K562 (cell line): ENCODE results near the gene CCNL1. TPM values are rescaled to one million over a fixed set of nuclear protein-coding genes. Genes with fewer than 3 reads are reported as not detected.

Experiments used
- BCL6 ChIP-seq: fragments of 250-450 bp; sonication (Bioruptor Pico); IDR thresholded peaks from 2 replicates; pipeline ENCODE4 v1.4.0; 2020
- FIP1L1 ChIP-seq: fragments of 200-400 bp; formaldehyde crosslinking; IDR thresholded peaks from 2 replicates; pipeline ENCODE4 v1.6.1; 2018; ENCODE audit warnings: mild to moderate bottlenecking, low read depth, low read length; ENCODE audit not compliant: poor library complexity, severe bottlenecking
- FOXK2 ChIP-seq, 2 experiments: fragments of 450-650 bp; IDR thresholded peaks in 1 of 2; conservative IDR thresholded peaks in 1 of 2; 2 replicates each; pipeline ENCODE4 v1.6.1; 2016; ENCODE audit warnings: low read depth in 2 of 2, mild to moderate bottlenecking in 1 of 2
- HOMEZ ChIP-seq: fragments of 250-450 bp; sonication (Bioruptor Pico); IDR thresholded peaks from 2 replicates; pipeline ENCODE4 v1.4.0; 2020; ENCODE audit warnings: mild to moderate bottlenecking, moderate library complexity
- MED1 ChIP-seq: sonication (generic); formaldehyde crosslinking; IDR thresholded peaks from 2 replicates; pipeline ENCODE4 v1.8.1; 2023; ENCODE audit warnings: missing genetic modification reagents, borderline replicate concordance
- PRMT5 ChIP-seq: sonication (generic); formaldehyde crosslinking; IDR thresholded peaks from 2 replicates; pipeline ENCODE4 v1.5.0; 2020; ENCODE audit warnings: missing genetic modification reagents
- SMARCA5 ChIP-seq: fragments of 450-650 bp; IDR thresholded peaks from 2 replicates; pipeline ENCODE4 v1.6.1; 2016
- TAL1 ChIP-seq: fragments of 450-650 bp; IDR thresholded peaks from 2 replicates; pipeline ENCODE4 v1.6.1; 2016; ENCODE audit warnings: mild to moderate bottlenecking
- TBP ChIP-seq: optimal IDR thresholded peaks from 2 replicates; pipeline ENCODE3; 2011; ENCODE audit warnings: low read depth, low read length, improper control_type of control experiment
- TSC22D4 ChIP-seq: fragments of 450-650 bp; IDR thresholded peaks from 2 replicates; pipeline ENCODE4 v1.6.1; 2016; ENCODE audit warnings: missing genetic modification characterization, missing biosample characterization, control low read depth
- XRCC3 ChIP-seq: fragments of 450-650 bp; IDR thresholded peaks from 2 replicates; pipeline ENCODE4 v1.6.1; 2017; ENCODE audit warnings: mild to moderate bottlenecking, moderate library complexity
- ZC3H11A ChIP-seq: IDR thresholded peaks from 2 replicates; pipeline ENCODE4 v1.6.1; 2012; ENCODE audit warnings: low read depth, low read length, improper control_type of control experiment
- ZNF121 ChIP-seq: sonication (generic); formaldehyde crosslinking; conservative IDR thresholded peaks from 2 replicates; pipeline ENCODE4 v1.8.0; 2022; ENCODE audit warnings: missing genetic modification reagents
- ZNF184 ChIP-seq: sonication (generic); formaldehyde crosslinking; IDR thresholded peaks from 2 replicates; pipeline ENCODE4 v1.5.0; 2020; ENCODE audit warnings: missing genetic modification reagents
- ZNF217 ChIP-seq: sonication (generic); formaldehyde crosslinking; IDR thresholded peaks from 2 replicates; pipeline ENCODE4 v1.8.0; 2022; ENCODE audit warnings: mild to moderate bottlenecking, missing genetic modification reagents
- ZNF444 ChIP-seq: fragments of 250-450 bp; sonication (Bioruptor Pico); IDR thresholded peaks from 2 replicates; pipeline ENCODE4 v1.4.0; 2020; ENCODE audit warnings: mild to moderate bottlenecking, moderate library complexity
- ZNF57 ChIP-seq: fragments of 450-650 bp; formaldehyde crosslinking; IDR thresholded peaks from 2 replicates; pipeline ENCODE4 v1.4.0; 2020; ENCODE audit warnings: mild to moderate bottlenecking, moderate library complexity
- ZNF77 ChIP-seq: fragments of 250-450 bp; sonication (Bioruptor Pico); IDR thresholded peaks from 2 replicates; pipeline ENCODE4 v1.5.0; 2020
- polyA plus RNA-seq, 8 experiments: library from polyadenylated mRNA; depleted of rRNA in 4 of 8; stranded (reverse) in 5 of 8; unstranded in 3 of 8; fragments of >200 nt; fragmentation: Nextera tagmentation in 2 of 8; fragmentation: Illumina TruSeq in 1 of 8; extraction: Ambion mirVana in 2 of 8; extraction: Trizol in 1 of 8; gene quantifications; 2 replicates each; pipeline versions ENCODE4 v1.2.1 to v1.2.3, GENCODE V29; 2011 to 2014; ENCODE audit warnings: inconsistent platforms in 1 of 8, missing spikeins in 1 of 8
- total RNA-seq, 7 experiments: library from RNA; depleted of rRNA in 6 of 7; stranded (reverse); fragments of >200 nt in 6 of 7; fragmentation: Illumina TruSeq in 2 of 7; extraction: Trizol in 2 of 7; gene quantifications; 2 replicates each; pipeline versions ENCODE4 v1.2.1 to v1.2.3, GENCODE V29; 2011 to 2021; ENCODE audit warnings: low replicate concordance in 1 of 7
- TF ChIP-seq, protein P1 (sequence below): fragments of 250-450 bp; sonication (Bioruptor Pico); IDR thresholded peaks from 2 replicates; pipeline ENCODE4 v1.5.0; 2020; ENCODE audit warnings: mild to moderate bottlenecking, borderline replicate concordance
- TF ChIP-seq, protein P2 (sequence below): fragments of 200-800 bp; sonication (Bioruptor generic); IDR thresholded peaks from 2 replicates; pipeline ENCODE4 v1.6.1; 2017; ENCODE audit warnings: missing genetic modification characterization, missing compliant biosample characterization
- TF ChIP-seq, protein P3 (sequence below): fragments of 450-650 bp; IDR thresholded peaks from 2 replicates; pipeline ENCODE4 v1.6.1; 2016; ENCODE audit warnings: borderline replicate concordance

Gene CCNL1
- total and polyA plus RNA-seq, 9 of the 15 experiments (the other 6 are each of a cell fraction or from before 2014, with no cell fraction given): 16.1 to 186 (median 132) TPM

- TF ChIP-seq, protein P1, sequence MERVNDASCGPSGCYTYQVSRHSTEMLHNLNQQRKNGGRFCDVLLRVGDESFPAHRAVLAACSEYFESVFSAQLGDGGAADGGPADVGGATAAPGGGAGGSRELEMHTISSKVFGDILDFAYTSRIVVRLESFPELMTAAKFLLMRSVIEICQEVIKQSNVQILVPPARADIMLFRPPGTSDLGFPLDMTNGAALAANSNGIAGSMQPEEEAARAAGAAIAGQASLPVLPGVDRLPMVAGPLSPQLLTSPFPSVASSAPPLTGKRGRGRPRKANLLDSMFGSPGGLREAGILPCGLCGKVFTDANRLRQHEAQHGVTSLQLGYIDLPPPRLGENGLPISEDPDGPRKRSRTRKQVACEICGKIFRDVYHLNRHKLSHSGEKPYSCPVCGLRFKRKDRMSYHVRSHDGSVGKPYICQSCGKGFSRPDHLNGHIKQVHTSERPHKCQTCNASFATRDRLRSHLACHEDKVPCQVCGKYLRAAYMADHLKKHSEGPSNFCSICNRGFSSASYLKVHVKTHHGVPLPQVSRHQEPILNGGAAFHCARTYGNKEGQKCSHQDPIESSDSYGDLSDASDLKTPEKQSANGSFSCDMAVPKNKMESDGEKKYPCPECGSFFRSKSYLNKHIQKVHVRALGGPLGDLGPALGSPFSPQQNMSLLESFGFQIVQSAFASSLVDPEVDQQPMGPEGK (CRISPR knock-in tag): 0 out of 2 replicates have a peak, but pooled peaks have one; percentile 56
- TF ChIP-seq BCL6 (CRISPR knock-in tag) (no peak), HOMEZ (CRISPR knock-in tag) (no peak), TSC22D4 (tag) (no peak), FIP1L1 (peak; percentile 92), PRMT5 (CRISPR knock-in tag) (no peak), ZNF77 (CRISPR knock-in tag) (0 out of 2 replicates have a peak, but pooled peaks have one; percentile 53), XRCC3 (no peak), FOXK2 (conservative IDR thresholded peaks at IDR 0.05 in 1 of 2, IDR thresholded peaks at IDR 0.05 in 1 of 2; ENCODE audit: low read depth in 2 of 2) (peak; percentile 54 to 67; a peak in 2 of 4 replicates), TBP (no peak), ZNF121 (CRISPR knock-in tag) (peak; percentile 29; the same call in 1 of the 2 replicates), MED1 (CRISPR knock-in tag) (no peak), ZNF444 (no peak), SMARCA5 (peak; percentile 73; the same call in 1 of the 2 replicates), ZNF57 (CRISPR knock-in tag) (no peak), ZNF217 (0 out of 2 replicates have a peak, but pooled peaks have one; percentile 86), TAL1 (no peak), ZC3H11A (0 out of 2 replicates have a peak, but pooled peaks have one; percentile 3), ZNF184 (CRISPR knock-in tag) (no peak)
- TF ChIP-seq, protein P2, sequence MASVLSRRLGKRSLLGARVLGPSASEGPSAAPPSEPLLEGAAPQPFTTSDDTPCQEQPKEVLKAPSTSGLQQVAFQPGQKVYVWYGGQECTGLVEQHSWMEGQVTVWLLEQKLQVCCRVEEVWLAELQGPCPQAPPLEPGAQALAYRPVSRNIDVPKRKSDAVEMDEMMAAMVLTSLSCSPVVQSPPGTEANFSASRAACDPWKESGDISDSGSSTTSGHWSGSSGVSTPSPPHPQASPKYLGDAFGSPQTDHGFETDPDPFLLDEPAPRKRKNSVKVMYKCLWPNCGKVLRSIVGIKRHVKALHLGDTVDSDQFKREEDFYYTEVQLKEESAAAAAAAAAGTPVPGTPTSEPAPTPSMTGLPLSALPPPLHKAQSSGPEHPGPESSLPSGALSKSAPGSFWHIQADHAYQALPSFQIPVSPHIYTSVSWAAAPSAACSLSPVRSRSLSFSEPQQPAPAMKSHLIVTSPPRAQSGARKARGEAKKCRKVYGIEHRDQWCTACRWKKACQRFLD (CRISPR knock-in tag): peak; percentile 66
- TF ChIP-seq, protein P3, sequence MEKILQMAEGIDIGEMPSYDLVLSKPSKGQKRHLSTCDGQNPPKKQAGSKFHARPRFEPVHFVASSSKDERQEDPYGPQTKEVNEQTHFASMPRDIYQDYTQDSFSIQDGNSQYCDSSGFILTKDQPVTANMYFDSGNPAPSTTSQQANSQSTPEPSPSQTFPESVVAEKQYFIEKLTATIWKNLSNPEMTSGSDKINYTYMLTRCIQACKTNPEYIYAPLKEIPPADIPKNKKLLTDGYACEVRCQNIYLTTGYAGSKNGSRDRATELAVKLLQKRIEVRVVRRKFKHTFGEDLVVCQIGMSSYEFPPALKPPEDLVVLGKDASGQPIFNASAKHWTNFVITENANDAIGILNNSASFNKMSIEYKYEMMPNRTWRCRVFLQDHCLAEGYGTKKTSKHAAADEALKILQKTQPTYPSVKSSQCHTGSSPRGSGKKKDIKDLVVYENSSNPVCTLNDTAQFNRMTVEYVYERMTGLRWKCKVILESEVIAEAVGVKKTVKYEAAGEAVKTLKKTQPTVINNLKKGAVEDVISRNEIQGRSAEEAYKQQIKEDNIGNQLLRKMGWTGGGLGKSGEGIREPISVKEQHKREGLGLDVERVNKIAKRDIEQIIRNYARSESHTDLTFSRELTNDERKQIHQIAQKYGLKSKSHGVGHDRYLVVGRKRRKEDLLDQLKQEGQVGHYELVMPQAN: peak; percentile 65; the same call in 1 of the 2 replicates
Measured at GRCh38 chr3:157159762-157160657, at the start of gene CCNL1 (continued).
